NCI-H1105 treated with DMSO at 0.1 percent for 48 hours (cell line): Measurements from ENCODE around the gene DCP1A.
A peak's percentile ranks its signal among the peaks of the same experiment; 100 is the strongest.
"Not testable (repeated sequence)": the region's sequence is repeated elsewhere in the genome, so short reads cannot be mapped to it uniquely, and the experiment has no call there.

ENCODE experiments used
- DNase-seq: peaks from one replicate; lab custom pipeline; 2025; lab: John Stamatoyannopoulos, UW

DCP1A gene

DNA sequence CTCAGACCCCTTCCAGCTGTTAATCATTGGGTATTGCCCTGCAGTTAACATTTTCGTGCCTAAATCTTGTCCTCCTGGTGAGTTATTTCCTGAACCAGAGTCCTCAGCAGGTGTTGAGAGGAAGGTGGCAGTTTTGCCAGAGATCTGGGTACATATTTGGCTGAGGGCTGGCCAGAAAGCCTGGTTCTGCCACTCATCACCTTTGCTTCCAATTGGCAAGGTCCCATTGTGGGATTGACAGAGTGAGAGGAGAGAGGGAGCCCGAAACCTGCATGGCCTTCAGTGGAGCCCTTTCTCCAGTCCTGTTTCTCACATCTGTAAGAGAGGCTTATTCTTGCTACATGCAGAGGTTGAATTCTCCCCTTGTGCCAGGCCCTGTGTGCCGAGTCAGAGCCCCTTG lies 82.6 kb downstream of the DCP1A start:
- no peak for DNase-seq

DNA sequence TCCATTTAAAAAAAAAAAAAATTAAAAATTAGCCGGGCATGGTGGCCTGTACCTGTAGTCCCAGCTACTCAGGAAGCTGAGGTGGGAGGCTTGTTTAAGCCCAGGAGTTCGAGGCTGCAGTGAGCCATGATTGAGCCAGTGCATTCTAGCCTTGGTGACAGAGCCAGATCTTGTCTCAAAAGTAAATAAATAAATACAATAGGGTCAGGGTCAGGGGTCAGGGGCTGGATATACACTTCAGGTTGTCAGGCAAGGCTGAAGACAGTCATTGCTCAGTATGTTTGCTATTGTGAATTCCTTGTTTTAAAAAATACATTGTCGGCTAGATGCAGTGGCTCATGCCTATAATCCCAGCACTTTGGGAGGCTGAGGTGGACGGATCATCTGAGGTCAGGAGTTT lies 83.4 kb downstream of the DCP1A start:
- no peak for DNase-seq

GRCh38 chr3:53261712-53262111 lies 85.6 kb downstream of the DCP1A start:
- DNase-seq, result no peak

DNA sequence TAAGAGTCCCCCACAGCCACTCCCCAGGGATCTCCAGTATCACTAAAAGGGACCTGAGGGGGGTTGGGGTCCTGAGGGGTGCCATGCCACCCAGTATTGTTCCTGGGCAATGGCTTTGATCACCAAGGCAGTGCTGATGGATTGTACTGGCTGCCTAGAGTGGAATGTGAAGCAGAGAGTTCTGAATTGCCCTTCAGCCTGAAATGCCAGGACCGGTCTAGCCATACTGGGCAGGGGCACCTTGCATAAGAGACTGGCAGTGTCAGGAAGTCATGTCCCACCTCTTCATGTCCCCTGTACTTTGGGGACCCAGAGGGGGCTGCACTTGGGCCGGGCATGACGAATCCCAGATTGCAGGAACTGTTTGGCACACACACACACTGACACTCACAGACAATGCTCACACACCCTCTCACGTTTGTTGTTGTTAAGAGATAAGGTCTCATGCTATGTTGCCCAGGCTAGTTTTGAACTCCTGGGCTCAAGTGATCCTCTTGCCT lies 87.0 kb downstream of the DCP1A start:
- no peak for DNase-seq

GRCh38 chr3:53259427-53260259 lies 87.7 kb downstream of the DCP1A start:
- no peak for DNase-seq

DNA sequence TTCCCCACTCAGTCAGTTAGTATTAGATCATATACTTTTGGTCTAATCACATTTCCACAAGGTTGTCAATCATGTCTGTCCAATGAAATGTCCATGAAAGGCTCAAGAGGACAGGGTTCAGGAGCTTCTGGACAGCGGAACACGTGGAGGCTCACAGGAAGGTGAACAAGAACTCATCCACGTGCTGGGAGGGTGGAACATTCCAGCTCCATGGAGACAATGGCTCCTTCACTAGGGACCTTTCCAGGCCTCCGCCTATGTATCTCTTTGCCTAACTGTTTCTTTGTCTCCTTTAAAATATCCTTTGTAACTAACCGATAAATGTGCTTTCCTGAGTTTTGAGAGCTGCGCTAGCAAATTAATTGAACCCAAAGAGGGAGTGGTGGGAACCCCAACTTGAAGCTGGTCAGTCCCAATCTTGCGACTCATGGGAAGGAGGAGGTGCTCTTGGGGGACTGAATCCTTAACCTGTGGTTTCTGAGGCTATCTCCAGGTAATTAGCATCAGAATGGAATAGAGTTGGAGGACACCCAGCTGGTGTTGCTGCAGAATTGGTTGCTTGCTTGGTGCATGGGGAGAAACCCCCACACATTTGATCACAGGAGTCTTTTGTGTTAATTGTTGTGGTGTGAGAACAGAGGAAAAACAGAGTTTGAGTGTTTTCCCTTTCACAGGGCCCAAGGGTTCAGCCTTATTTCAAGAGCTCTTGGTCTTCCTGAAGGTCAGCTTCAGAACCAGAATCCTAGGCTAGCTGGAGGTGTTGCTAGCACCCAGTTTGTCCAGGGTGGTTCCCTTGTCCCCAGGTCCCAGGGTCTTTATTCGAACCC lies 88.5 kb downstream of the DCP1A start:
- no peak for DNase-seq

DNA sequence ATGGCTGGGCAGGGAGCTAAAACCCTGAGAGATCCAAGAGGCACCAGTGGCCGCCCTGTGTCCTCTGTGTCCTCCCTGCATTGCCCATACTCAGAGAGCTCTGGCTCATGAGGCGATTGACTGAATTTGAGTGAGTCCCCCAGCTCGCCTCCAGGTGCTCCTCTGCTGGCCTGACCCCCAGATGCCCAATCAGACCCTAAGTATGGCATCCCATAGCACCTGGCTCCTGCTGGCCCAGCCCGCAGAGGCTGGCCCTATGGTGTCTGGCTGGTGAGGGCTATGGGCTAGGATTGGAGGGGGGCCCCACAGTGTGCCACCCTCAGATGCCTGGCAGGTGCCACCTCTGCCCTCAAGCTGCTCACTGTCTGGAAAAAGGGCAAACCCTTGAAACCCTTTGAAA lies 89.9 kb downstream of the DCP1A start:
- no peak for DNase-seq

- DNase-seq, result no peak
Observed at GRCh38 chr3:53256704-53257055, 90.7 kb downstream of the DCP1A start.

DNA sequence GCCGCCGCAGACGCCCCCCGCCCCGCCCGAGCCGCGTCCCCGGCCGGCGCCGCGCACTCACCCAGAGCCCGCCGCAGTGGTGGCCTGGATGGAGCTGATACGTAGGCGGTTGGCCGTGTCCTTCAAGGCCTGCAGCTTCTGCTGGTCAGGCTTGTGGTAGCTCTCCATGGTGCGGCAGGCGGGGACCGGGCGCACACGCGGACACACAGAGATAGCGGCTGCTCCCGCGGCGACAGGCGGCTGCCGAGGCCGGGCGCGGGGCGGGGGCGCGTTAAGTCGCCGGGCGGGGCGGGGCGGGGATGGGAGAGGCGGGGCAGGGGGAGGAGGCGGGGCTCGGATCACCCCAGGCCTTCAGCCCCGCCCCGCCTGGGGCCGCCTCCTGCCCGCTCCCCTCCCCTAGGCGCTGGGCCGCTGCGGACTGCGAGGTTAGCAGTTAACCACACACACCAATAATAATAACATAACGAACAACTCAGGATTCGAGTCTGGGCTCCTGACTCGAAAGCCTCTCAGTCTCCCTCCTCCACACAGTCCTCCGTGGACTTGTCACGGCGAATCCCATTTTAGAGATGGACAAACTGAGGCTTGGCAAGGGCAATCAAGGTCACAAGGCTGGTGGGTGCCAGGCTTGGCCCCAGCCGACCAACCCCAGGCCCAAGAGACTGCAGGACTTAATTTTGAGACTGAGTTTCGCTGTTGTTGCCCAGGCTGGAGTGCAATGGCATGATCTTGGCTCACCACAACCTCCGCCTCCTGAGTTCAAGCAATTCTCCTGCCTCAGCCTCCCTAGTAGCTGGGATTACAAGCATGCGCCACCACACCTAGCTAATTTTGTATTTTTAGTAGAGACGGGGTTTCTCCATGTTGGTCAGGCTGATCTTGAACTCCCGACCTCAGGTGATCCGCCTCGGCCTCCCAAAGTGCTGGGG lies 91.3 kb downstream of the DCP1A start, which contains the start of gene TKT:
TSS of gene TKT (minus strand) at position 248 of the 929 bp plus-strand sequence. CDS start at position 168, 80 bp downstream.
- peak; percentile 60 for DNase-seq

DNA sequence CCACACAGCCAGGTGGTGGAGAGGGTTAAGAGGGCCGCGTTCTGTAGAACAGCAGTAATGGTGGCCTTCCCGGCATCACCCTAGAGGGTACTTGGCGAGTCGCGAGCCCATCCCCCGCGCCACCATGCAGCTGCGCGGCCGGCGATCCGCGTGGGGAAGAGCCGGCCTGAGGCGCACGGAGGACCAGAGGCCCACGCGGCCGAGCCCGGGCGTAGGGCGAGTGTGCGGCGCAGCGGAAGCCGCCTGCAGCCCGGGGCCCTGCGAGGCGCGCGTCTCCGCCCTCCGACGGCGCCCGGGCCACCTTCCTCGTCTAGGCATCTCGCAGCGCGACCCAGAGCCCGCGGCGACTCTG lies 91.9 kb downstream of the DCP1A start:
- peak; percentile 49 for DNase-seq

- peak; percentile 10 for DNase-seq
Observed at GRCh38 chr3:53254509-53255422, 92.6 kb downstream of the DCP1A start.

- no peak for DNase-seq
Observed at GRCh38 chr3:53253707-53254508, 93.4 kb downstream of the DCP1A start.

DNA sequence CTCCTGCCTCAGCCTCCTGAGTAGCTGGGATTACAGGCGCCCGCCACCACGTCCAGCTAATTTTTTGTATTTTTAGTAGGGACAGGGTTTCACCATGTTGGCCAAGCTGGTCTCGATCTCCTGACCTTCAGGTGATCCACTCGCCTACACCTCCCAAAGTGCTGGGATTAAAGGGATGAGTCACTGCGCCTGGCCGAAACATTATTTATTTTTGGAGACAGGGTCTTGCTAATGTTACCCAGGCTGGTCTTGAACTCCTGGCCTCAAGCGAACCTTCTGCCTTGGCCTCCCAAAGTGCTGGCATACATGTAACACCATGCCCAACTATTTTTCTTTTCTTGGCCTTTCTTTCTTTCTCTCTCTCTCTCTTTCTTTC lies 94.4 kb downstream of the DCP1A start:
- not testable (repeated sequence) for DNase-seq

DNA sequence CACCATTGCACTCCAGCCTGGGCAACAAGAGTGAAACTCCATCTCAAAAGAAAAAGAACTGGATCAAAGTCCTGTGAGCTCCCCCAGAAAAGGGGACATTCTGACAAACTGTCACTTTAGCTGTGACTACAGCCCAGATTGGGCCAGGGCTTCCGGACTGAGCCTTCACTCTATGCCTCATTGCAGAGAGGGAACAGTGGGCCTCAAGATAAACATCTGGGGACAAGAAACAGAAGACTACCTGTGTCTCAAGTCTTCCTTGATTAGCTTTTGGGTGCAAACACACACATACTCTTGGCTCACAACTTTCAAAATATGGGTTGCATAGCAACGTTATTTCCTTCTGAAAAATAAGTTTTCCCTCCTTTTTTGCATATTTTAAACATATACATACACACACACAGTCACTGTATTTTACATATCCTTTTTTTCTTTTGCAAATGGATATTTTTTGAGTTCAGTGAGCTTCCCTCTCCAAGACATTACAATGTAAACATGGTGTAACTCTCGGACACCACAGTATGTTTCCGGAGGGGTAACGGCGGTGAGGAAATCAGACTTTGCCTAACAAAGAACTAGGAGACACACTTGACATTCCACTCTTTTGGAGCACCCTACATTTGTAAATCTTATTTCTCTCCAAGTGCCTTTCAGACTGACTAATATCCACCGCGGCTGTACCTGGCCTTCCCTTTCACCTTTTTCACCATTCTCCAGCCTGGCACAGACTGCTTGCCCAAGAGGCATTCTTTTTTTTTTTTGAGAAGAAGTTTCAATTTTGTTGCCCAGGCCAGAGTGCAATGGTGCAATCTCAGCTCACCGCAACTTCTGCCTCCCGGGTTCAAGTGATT lies 95.0 kb downstream of the DCP1A start:
- no peak for DNase-seq

DNA sequence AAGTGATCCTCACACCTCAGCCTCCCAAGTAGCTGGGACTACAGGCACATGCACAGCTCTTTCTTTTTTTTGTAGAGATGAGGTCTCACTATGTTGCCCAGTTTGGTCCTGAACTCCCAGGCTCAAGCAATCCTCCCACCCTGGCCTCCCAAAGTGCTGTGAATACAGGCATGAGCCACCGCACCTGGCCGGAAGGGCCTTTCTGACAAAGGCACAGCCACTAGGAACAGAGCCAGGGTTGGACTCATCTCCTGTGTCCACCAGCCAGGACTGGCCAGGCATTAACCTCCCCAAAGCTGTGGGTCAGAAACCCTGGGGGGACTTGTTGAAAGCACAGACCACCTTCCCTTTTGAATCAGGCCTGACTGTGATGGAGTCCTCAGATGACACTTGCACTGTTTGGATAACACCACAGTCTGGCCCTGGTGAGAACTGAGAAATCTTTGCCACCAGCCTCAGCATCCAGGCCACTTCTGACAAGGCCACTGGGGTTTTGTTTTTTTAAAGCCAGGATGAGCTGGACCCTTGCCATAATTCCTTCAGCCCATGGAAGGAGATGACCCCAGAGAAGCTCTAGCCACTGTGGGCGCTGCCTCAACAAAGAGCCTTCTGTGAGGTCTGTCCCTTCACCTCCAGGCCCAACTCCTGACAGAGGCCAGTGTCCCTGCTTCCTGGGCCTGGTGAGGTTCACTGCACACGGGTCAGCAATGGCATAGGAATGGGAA lies 96.3 kb downstream of the DCP1A start:
- no peak for DNase-seq

DNA sequence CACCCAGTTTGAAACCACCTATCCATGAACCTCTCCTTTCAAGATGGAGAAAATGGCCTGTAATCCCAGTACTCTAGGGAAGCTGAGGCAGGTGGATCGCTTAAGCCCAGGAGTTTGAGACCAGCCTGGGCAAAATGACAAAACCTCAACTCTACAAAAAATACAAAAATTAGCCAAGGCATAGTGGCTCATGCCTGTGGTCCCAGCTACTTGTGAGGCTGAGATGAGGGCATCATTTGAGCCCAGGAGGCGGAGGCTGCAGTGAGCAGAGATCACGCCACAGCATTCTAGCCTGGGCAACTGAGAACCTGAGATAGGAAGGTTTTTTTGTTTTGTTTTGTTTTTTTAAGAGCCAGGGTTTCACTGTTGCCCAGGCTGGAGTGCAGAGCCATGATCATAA lies 96.9 kb downstream of the DCP1A start:
- no peak for DNase-seq

DNA sequence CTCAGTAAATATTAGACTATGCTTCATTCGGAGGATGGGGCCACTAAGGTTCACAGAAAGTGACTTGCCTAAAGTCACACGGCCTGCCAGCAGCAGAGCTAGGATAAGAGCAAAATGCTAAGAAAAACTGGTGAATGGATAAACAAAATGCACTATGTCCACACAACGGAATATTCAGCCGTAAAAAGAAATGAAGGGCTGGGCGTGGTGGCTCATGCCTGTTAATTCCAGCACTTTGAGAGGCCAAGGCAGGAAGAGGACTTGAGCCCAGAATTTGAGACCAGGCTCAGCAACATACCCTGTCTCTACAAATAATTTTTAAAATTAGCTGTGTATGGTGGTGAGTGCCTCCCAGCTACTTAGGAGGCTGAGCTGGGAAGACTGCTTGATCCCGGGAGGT lies 99.2 kb downstream of the DCP1A start:
- DNase-seq, result no peak

GRCh38 chr3:53247619-53248018 lies 99.7 kb downstream of the DCP1A start:
- DNase-seq, result no peak

DNA sequence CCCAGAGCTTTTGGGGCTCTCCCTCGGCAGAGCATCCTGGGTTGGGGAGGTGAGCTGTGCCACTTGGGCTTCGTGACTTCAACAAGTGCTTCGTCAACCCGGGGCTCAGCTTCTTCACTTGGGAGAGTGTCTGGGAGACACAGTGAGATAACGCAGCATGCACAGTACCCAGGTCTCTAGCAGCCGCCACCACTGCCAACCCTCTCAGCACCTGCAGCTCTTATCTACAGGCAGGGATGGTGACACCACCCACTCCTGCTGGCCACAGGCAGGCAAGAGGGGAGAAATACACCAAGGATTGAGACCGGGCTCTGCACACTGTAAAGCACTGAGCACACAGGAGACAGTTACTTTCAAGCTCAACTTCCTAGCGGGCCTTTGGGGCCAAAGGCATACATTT lies 103.1 kb downstream of the DCP1A start:
- no peak for DNase-seq
